KOPT-K1 (cell line): ENCODE measurements around the gene POLR2E.

Experiments
- H3K27ac ChIP-seq: fragments of 200-600 bp; sonication (generic); 2 replicates; pipeline ENCODE4 v1.5.1; 2016; ENCODE audit warnings: antibody characterized with exemption, mild to moderate bottlenecking, low read depth, low read length; ENCODE audit not compliant: poor library complexity, severe bottlenecking
- H3K36me3 ChIP-seq: fragments of 200-600 bp; sonication (generic); 2 replicates; pipeline ENCODE4 v1.5.1; 2017; ENCODE audit warnings: antibody characterized with exemption, mild to moderate bottlenecking, low read length, moderate library complexity; ENCODE audit not compliant: insufficient read depth
- H3K9me3 ChIP-seq: fragments of 200-600 bp; sonication (generic); 2 replicates; pipeline ENCODE4 v1.5.1; 2017; ENCODE audit warnings: antibody characterized with exemption, low read length, mild to moderate bottlenecking; ENCODE audit not compliant: insufficient read depth, poor library complexity, severe bottlenecking

The POLR2E gene

GRCh38 chr19:1039646-1040475, 55.3 kb downstream of the POLR2E start, which contains the start of gene ABCA7:
Gene ABCA7 (plus strand): TSS chr19:1040107. CDS start chr19:1041362, 1,255 bp downstream.
- H3K9me3 ChIP-seq, result no peaks in the 10 kb centered on the region
- peak within 1 kb of the TSS; percentile 89 for H3K27ac ChIP-seq
- H3K36me3 ChIP-seq, result no peaks in the 10 kb centered on the region; the same call in 1 of the 2 replicates

GRCh38 chr19:1038978-1039645, 56.1 kb downstream of the POLR2E start:
- no peaks in the 10 kb centered on the region; the same call in 1 of the 2 replicates for H3K36me3 ChIP-seq
- H3K27ac ChIP-seq, result peak overlapping the region; percentile 89
- no peaks in the 10 kb centered on the region for H3K9me3 ChIP-seq

GRCh38 chr19:1037621-1038064, 57.5 kb downstream of the POLR2E start:
- Histone ChIP-seq H3K36me3 (peaks cover 6% of the 10 kb centered on the region), H3K9me3 (no peaks in the 10 kb centered on the region), H3K27ac (peak overlapping the region; percentile 89)
